MG63 (cell line): Measurements from ENCODE around the gene RIPK1. TPM values are rescaled to one million over a fixed set of nuclear protein-coding genes. Genes with fewer than 3 reads are reported as not detected.
"Not testable (repeated sequence)": the region's sequence is repeated elsewhere in the genome, so short reads cannot be mapped to it uniquely, and the experiment has no call there.

Source experiments
- DNase-seq: peaks from one replicate; pipeline ENCODE4 v3.0.0-alpha.2; 2020
- H3K27me3 ChIP-seq: fragments of 250-450 bp; sonication (Bioruptor Pico); 2 replicates; pipeline ENCODE4 v1.5.1; 2020; ENCODE audit warnings: mild to moderate bottlenecking, moderate library complexity
- H3K36me3 ChIP-seq: fragments of 250-450 bp; sonication (Bioruptor Pico); 2 replicates; pipeline ENCODE4 v1.5.1; 2020; ENCODE audit warnings: mild to moderate bottlenecking, moderate library complexity
- H3K4me3 ChIP-seq: fragments of 250-450 bp; sonication (Bioruptor Pico); 2 replicates; pipeline ENCODE4 v1.5.1; 2020; ENCODE audit warnings: mild to moderate bottlenecking, moderate library complexity
- H3K9me3 ChIP-seq: fragments of 250-450 bp; sonication (Bioruptor Pico); 2 replicates; pipeline ENCODE4 v1.5.1; 2020; ENCODE audit warnings: mild to moderate bottlenecking, moderate library complexity
- total RNA-seq: library from RNA; depleted of rRNA; stranded (reverse); fragments of >200 nt; shearing (Covaris generic); gene quantifications from 2 replicates; pipeline ENCODE4 v1.2.3, GENCODE V29; 2014; ENCODE audit warnings: low replicate concordance; rRNA removed

Gene RIPK1
- total RNA-seq = 10.1 and 12.3 TPM in 2 replicates

DNA sequence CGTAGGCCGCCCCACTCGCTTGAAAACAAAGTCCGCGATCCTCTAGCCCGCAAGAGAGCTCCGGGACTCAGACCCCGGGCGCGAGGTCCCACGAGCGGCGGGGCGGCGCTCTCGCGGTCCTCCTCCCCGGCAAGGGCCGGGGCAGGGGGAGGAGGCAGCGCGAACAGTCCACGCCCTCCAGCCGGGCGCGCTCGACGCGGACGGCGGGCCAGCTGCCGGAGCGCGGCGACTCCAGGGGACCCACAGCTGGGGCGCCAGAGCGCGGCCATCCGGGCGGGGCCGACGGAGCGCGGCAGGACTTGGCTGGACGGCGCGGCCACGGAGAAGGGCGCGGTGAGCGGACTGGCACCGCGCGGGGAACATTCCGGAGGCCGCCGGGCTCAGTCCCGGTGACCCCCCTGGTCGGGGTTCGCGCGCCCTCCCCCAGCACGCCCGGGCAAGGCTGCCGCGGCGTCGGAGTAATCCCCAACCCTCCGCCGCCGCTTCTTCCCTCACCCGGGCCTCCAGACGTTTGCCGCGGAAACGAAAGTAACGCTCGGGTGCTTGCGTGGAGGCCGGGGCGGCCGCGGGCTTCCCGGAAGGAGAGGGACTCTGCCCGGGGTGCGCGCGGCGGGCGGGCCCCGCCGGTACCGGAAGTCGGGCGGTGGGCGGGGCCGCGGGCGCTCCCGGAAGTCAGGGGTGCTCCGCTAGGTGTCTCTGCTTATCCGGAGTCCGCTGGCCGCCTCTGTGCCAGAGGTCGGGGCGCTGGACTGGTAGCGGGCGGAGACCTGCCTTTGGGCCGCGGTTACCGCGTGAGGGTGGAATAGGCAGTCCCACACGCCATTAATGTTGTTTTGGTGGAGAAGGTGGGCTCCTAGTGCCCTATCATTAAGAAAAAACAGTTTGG is at the start of gene RIPK1:
Gene RIPK1 (plus strand): TSS at position 166 of the 886 bp plus-strand sequence. CDS start 8,330 bp downstream, outside the sequence.
- Histone ChIP-seq H3K36me3 (peaks cover 4% of the 10 kb centered on the region), H3K27me3 (no peaks in the 10 kb centered on the region), H3K9me3 (no peaks in the 10 kb centered on the region), H3K4me3 (peak within 1 kb of the TSS; percentile 79)
- peak; percentile 92 for DNase-seq

DNA sequence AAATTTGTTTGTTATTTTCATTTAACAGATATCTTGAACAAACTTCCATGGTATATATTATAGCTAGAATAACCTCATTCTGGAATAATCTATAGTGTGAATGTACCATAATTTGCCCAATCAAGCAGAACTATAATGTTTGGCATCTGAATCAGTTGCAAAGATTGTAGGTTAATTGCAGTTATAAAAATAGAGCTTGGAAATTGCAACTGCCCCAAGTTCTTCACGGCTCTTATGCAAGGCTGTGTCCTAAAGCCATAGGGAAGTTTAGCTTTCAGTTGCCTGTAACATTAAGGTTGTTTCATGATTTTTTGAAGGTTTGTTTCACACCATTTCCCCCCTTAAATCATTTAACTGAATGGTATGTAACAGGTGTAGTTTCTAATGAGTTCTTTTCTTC is 49.2 kb upstream of the RIPK1 start:
- Histone ChIP-seq H3K4me3 (no peak overlapping the region), H3K9me3 (no peaks in the 10 kb centered on the region), H3K27me3 (no peaks in the 10 kb centered on the region), H3K36me3 (peaks cover 14% of the 10 kb centered on the region)
- no peak for DNase-seq

DNA sequence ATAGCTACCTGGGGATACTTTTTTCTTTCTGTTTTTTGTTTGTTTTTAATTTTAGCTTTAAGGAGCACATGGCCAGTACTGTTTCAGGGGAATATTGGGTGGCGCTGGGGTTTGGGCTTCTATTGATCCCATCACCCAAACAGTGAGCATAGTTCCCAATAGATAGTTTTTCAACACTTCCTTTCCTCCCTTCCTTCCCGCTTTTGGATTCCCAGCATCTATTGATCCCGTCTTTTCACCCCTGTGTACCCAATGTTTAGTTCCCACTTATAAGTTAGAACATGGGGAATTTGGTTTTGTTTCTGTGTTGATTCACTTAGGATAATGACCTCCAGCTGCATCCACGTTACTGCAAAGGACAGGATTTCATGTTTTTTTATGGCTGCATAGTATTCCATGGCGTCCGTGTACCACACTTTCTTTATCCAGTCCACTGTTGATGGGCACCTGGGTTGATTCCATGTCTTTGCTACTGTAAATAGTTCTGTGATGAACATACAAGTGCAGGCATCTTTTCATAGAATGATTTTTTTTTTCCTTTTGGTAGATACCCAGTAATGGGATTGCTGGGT is 48.5 kb upstream of the RIPK1 start:
- Histone ChIP-seq H3K27me3 (no peaks in the 10 kb centered on the region), H3K36me3 (peaks cover 14% of the 10 kb centered on the region), H3K9me3 (no peaks in the 10 kb centered on the region), H3K4me3 (no peak overlapping the region)
- DNase-seq = no peak

DNA sequence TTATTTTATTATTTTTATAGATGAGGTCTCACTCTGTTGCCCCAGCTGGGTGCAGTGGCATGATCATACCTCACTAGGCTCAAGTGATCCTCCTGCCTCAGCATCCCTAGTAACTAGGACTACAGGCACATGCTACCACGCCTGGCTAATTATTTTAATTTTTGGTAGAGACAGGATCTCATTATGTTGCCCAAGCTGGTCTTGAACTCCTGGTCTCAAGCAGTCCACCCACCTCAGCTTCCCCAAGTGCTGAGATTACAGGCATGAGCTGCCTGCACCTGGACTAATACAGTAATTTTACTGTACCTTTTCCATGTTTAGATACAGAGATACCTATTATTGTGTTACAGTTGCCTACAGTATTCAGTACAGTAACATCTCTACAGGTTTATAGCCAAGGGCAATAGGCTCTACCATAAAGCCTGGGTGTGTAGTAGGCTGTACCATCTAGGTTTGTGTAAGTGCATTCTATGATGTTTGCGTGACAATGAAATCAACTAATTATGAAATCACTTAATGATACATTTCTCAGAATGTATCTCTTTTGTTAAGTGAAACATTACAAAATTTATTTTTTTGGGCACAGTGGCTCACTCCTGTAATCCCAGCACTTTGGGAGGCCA is 47.2 kb upstream of the RIPK1 start:
- H3K9me3 ChIP-seq, H3K27me3 ChIP-seq, DNase-seq, H3K4me3 ChIP-seq: not testable (repeated sequence)
- peaks cover 14% of the 10 kb centered on the region for H3K36me3 ChIP-seq

DNA sequence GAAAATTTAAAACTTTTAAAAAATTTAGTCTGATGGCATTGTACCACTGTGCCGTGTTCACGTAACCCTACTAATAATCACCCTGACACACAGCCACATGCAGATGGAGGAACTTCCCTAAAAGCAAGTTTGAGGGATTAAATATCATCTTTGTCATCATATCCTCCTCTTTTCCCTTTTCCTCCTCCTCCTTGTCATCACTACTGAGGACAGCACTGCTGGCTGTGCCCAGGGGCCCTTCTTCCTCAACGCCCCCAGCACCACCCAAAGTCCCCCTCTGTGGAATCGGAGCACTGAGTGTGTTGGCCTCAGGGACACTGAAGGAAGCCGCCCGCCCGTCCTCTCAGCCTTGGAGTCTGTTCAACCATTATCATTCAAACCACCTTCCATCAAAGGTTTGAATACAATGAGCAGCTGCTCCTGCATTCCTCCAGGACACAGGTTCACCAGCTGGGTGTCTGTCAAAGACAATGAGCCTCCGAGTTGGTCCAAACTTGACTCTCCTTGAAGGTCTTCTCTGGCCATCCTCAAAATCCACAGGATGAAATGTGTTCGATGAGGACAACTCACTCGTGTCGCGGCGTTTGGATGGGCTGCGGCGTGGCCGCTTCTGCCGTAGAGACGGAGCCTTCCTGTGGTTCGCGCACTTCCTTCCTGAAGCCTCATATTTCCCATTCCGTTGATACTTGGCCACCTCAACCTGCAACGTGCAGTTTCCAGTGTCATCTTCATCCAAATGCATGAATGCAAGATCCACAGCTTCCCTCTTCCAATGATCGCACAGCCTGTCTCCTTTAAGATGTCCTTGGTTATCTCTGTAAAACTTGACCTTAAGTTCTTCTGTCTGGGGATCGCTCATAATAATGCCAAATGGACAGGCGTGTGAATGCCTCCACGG is 45.3 kb upstream of the RIPK1 start:
- peaks cover 14% of the 10 kb centered on the region for H3K36me3 ChIP-seq
- H3K9me3 ChIP-seq = no peaks in the 10 kb centered on the region
- peak overlapping the region; percentile 58 for H3K4me3 ChIP-seq
- DNase-seq = no peak
- no peaks in the 10 kb centered on the region for H3K27me3 ChIP-seq

DNA sequence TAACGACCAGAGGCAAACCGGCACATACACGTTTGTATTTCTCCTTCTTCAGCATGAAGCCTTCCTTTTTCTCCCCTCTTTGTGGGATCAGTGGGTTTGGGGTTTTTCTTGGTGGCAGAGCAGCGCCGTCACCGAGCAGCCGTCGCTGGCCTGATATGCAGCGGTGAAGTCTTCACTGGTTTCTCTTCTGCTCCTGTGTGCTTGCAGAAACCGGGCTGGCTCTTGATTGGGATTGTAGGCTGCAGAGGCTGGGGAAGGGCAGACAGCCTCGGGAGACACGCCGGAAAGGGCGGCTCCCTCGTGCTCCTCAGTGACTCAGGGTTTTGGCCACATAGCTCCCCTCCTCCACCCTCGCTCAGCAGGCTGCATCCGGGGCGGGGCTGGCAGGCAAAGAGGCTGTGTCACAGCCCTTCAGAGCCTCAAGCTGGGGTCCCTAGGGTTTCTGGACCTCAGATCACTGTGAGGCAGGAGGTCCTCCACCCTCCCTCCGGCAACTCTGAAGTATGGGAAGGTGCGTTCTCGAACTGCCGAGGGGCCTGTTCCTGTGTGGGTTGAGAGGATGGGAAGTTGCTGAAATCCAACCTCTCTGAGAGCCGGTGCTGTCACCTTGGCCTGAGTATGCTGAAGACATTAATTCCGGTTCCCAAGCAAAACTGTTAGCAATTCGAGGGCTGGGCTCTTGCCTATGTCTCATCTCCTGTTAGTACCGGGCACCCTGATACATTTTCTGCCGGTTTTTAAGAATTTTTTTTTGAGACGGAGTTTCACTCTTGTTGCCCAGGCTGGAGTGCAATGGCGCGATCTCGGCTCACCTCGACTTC is 44.4 kb upstream of the RIPK1 start:
- peak overlapping the region; percentile 58 for H3K4me3 ChIP-seq
- no peaks in the 10 kb centered on the region for H3K9me3 ChIP-seq
- peak; percentile 93 for DNase-seq
- H3K27me3 ChIP-seq = no peaks in the 10 kb centered on the region
- H3K36me3 ChIP-seq = peaks cover 14% of the 10 kb centered on the region

DNA sequence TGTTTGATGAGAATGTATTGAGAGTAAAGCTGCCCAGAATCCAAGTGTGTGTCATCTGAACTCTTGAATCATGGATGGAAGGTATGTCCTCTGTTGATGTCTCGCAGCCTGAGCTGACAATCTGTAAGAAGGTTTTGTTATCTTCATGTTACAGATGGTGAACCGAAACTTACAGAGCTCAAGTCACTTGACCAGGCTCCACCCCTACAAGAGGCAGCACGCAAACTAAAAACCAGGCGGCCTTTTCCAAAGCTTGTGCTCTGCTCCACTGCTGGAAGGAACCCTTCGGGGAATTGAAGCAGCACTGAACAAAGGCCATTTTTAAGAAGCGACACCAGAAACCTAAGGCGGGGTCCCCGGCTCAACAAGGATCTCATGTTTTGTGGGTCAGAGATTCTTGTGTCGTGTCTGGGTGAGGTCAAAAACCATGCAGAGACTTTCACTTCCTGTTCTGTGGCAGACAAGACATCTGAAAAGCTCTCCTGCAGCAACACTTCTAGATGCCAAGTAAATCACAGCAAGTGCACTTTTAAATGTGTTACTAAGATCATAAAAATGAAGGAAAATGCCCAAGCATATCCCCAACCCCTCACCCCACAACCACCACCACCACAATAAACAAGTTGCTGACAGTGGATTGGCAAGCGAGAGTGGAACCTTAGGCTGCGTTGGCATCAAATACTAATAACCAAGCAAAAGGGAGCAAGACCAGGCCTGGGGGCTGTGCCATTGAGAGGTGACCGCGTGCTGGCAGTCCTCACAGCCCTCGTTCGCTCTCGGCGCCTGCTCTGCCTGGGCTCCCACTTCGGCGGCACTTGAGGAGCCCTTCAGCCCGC is 41.3 kb upstream of the RIPK1 start:
- no peaks in the 10 kb centered on the region for H3K9me3 ChIP-seq
- DNase-seq = no peak
- no peak overlapping the region for H3K4me3 ChIP-seq
- no peaks in the 10 kb centered on the region for H3K27me3 ChIP-seq
- H3K36me3 ChIP-seq = no peaks in the 10 kb centered on the region

DNA sequence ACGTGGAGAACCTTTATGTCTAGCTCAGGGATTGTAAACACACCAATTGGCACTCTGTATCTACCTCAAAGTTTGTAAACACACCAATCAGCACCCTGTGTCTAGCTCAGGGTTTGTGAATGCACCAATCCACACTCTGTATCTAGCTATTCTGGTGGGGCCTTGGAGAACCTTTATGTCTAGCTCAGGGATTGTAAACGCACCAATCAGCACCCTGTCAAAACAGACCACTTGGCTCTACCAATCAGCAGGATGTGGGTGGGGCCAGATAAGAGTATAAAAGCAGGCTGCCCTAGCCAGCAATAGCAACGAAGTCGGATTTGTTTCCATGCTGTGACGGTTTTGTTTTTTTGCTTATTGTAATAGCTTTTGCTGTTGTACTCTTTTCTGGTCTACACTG is 40.1 kb upstream of the RIPK1 start:
- H3K4me3 ChIP-seq, H3K27me3 ChIP-seq, DNase-seq: not testable (repeated sequence)

DNA sequence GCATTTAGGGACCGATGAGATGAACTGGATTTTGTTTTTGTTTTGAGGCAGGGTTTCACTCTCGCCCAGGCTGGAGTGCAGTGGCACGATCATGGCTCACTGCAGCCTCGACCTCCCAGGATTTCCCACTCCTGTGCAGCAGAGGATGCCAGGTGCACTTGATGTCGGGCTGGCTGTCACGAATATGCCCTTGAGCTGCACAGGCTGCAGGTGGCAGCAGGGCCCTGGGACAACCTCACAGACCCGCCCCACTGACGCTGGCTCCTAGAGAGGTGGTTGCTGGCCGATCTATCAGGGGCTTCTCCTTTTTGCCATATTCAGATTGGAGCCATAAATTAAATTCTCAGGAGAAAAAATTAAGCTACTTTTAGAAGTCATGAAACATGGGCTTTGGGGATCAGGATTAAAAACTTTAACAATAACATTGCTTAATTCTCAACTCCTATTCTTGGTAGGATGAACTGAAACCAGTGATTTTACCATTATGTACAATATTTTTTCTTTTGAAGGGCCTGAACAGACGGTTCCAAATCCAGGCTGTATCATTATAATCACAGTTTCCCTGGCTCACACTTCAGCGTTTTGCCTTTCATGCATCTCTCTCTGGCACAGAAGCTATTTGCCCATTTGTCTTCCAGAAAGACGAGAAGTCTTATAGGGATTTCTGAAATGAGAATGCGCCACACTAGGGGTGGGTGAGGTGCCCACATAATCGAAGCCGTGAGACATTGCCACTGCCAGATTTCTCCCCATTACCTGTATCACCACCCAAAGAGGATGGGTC is 36.2 kb upstream of the RIPK1 start:
- Histone ChIP-seq H3K9me3 (no peaks in the 10 kb centered on the region), H3K27me3 (no peaks in the 10 kb centered on the region), H3K36me3 (no peaks in the 10 kb centered on the region), H3K4me3 (no peak overlapping the region)
- no peak for DNase-seq

More for the DNA sequence above, 40.1 kb upstream of the RIPK1 start:
- not testable (repeated sequence) for H3K9me3 ChIP-seq, H3K36me3 ChIP-seq

DNA sequence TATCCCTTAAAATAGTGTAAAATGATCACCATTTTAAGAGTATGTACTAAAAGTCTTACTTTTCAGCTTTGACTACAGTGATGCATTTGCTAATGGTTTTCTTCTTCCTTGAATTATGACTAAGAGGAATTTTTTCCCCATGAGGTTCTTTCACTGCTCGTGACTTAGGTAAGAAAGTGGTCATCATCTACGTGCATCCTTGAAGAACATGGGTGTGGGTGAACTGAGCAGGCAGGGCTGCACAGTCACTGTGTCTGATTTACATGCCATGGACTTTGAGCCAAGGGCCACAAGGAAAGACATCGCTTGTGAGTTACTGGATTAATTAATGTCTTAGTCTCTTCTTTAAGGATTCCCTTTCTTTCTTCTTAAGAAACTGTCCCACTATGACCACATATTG is 35.3 kb upstream of the RIPK1 start:
- H3K4me3 ChIP-seq = no peak overlapping the region
- H3K36me3 ChIP-seq = no peaks in the 10 kb centered on the region
- no peak for DNase-seq
- H3K9me3 ChIP-seq = no peaks in the 10 kb centered on the region
- H3K27me3 ChIP-seq = no peaks in the 10 kb centered on the region

DNA sequence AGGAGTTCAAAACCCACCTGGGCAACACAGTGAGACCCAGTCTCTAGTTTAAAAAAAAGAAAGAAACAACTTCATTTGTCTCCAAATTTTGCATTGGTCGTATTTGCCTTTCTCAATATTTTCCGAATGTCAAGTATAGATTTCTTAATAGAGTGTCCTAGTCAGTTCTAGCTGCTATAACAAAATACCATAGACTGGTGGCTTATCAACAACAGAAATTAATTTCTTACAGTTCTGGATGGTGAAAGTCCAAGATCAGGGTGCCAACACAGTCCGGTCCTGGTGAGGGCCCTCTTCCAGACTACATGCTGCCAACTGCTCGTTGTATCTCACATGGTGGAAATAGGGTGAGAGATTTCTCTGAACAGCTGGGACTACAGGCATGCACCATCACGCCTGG is 34.6 kb upstream of the RIPK1 start:
- no peaks in the 10 kb centered on the region for H3K36me3 ChIP-seq
- no peaks in the 10 kb centered on the region for H3K9me3 ChIP-seq
- no peak overlapping the region for H3K4me3 ChIP-seq
- DNase-seq = no peak
- H3K27me3 ChIP-seq = no peaks in the 10 kb centered on the region

DNA sequence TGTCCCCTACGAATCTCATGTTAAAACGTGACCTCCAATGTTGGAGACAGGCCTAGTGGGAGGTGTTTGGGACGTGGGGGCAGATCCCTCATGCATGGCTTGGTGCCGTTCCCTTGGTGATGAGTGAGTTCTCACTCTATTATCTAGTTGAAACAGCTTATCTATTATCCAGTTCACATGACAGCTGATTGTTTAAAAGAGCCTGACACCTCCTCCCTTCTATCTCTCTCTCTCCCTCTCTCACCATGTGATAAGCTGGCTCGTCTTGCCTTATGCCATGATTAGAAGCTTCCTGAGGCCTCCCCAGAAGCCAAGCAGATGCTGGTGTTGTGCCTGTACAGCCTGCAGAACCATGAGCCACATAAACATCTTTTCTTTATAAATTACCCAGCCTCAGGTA is 32.9 kb upstream of the RIPK1 start:
- no peak for DNase-seq

DNA sequence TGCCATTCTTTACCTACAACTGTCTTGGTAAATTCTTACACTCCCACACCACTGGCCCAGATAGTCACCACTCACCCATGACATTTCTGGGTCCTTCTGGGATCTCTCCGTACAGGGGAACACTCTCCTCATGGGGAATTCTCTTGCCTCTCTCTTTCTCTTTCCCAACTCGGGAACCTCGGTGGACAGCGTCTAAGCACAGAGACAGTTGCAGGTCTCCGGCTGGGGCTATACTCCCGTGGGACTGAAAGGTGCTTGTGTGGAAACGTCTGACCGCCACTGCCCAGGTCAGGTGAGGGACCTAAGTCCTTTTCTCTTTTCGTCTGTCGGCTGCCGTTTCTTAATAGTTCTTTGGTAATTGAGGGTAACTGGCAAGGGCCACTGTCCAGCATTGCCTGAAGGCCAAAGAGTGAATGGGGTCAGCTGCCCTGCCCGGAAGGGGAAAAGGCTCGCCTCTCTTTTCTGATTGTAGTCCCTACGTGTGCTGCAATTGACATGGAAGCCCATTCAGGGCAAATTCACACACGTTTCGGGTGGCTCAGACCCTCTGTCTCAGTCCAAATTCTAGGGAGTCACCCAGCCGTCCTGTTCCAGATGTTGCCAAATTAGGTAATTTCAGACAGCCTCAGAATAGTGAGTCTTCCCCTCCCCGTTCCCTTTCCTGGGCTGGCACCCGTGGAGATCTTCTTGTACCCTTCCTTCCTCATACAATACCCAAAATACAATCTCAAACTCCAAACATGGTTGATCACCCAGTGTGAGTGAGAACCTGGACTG is 31.2 kb upstream of the RIPK1 start:
- Histone ChIP-seq H3K36me3 (no peaks in the 10 kb centered on the region), H3K9me3 (no peaks in the 10 kb centered on the region), H3K27me3 (no peaks in the 10 kb centered on the region), H3K4me3 (no peak overlapping the region)
- no peak for DNase-seq

More for the DNA sequence above, 32.9 kb upstream of the RIPK1 start:
- Histone ChIP-seq H3K36me3 (no peaks in the 10 kb centered on the region), H3K9me3 (no peaks in the 10 kb centered on the region), H3K27me3 (no peaks in the 10 kb centered on the region), H3K4me3 (no peak overlapping the region)
